ENCODE measurements around the gene SPATA6L.
A peak's percentile ranks its signal among the peaks of the same experiment; 100 is the strongest.

Gene SPATA6L

GRCh38 chr9:4662989-4663792, 3.1 kb downstream of the SPATA6L start:
- TF ChIP-seq EZH2phosphoT487 (IDR thresholded peaks at IDR 0.05; ENCODE audit: borderline replicate concordance) (no peak), CTCF (conservative IDR thresholded peaks at IDR 0.05; ENCODE audit: low read length) (no peak)
- peaks cover 14% of the 10 kb centered on the region for H3K27me3 ChIP-seq (ENCODE audit: insufficient read depth, low read length, poor library complexity, severe bottlenecking)
- no peaks in the 10 kb centered on the region for H3K79me2 ChIP-seq (ENCODE audit: insufficient read depth, low read length)
- peak overlapping the region; percentile 77 for H3K4me3 ChIP-seq (ENCODE audit: low read length, poor library complexity, severe bottlenecking)
- no peaks in the 10 kb centered on the region for H3K36me3 ChIP-seq (ENCODE audit: insufficient read depth, low read length)
- no peak overlapping the region for H2AFZ ChIP-seq (ENCODE audit: low read length)
- no peaks in the 10 kb centered on the region for H3K9me3 ChIP-seq (ENCODE audit: insufficient read depth, low read depth, low read length)
- H3K4me1 ChIP-seq (ENCODE audit: insufficient read depth, low read length, poor library complexity, severe bottlenecking), result peaks cover 31% of the 10 kb centered on the region
- peaks cover 6% of the 10 kb centered on the region; the same call in 1 of the 2 replicates for H3F3A ChIP-seq (ENCODE audit: low read depth)
- H3K4me2 ChIP-seq (ENCODE audit: low read depth, low read length, poor library complexity, severe bottlenecking), result peak overlapping the region; percentile 85
- H3K9me2 ChIP-seq (replicated peaks; ENCODE audit: low read depth, low read length), result no peaks in the 10 kb centered on the region
- H3K9ac ChIP-seq (ENCODE audit: low read depth, low read length, poor library complexity, severe bottlenecking), result peak overlapping the region; percentile 73
- no peaks in the 10 kb centered on the region for H4K20me1 ChIP-seq (ENCODE audit: insufficient read depth, low read length, poor library complexity, severe bottlenecking)

GRCh38 chr9:4662108-4662988, 3.9 kb downstream of the SPATA6L start, which contains the start of gene PLPP6:
TSS of gene PLPP6 (plus strand) at chr9:4662294. CDS start at chr9:4662376, 82 bp downstream.
- Histone ChIP-seq H3K27me3 (ENCODE audit: insufficient read depth, low read length, poor library complexity, severe bottlenecking) (peaks cover 14% of the 10 kb centered on the region), H3K79me2 (ENCODE audit: insufficient read depth, low read length) (no peaks in the 10 kb centered on the region), H3F3A (ENCODE audit: low read depth) (peaks cover 6% of the 10 kb centered on the region; the same call in 1 of the 2 replicates), H3K4me2 (ENCODE audit: low read depth, low read length, poor library complexity, severe bottlenecking) (peak within 1 kb of the TSS; percentile 85), H3K9me2 (replicated peaks; ENCODE audit: low read depth, low read length) (no peaks in the 10 kb centered on the region), H3K36me3 (ENCODE audit: insufficient read depth, low read length) (no peaks in the 10 kb centered on the region), H4K20me1 (ENCODE audit: insufficient read depth, low read length, poor library complexity, severe bottlenecking) (no peaks in the 10 kb centered on the region), H3K9ac (ENCODE audit: low read depth, low read length, poor library complexity, severe bottlenecking) (peak within 1 kb of the TSS; percentile 73), H3K4me1 (ENCODE audit: insufficient read depth, low read length, poor library complexity, severe bottlenecking) (peaks cover 31% of the 10 kb centered on the region), H3K4me3 (ENCODE audit: low read length, poor library complexity, severe bottlenecking) (peak within 1 kb of the TSS; percentile 77), H2AFZ (ENCODE audit: low read length) (peak within 1 kb of the TSS; percentile 87), H3K9me3 (ENCODE audit: insufficient read depth, low read depth, low read length) (no peaks in the 10 kb centered on the region)
- no peak for TF ChIP-seq EZH2phosphoT487 (IDR thresholded peaks at IDR 0.05; ENCODE audit: borderline replicate concordance)
- TF ChIP-seq CTCF (conservative IDR thresholded peaks at IDR 0.05; ENCODE audit: low read length), result peak; percentile 62

GRCh38 chr9:4661611-4662010, 4.7 kb downstream of the SPATA6L start:
- H2AFZ ChIP-seq (ENCODE audit: low read length), result peak overlapping the region; percentile 87
- peak overlapping the region; percentile 85 for H3K4me2 ChIP-seq (ENCODE audit: low read depth, low read length, poor library complexity, severe bottlenecking)
- H3K4me1 ChIP-seq (ENCODE audit: insufficient read depth, low read length, poor library complexity, severe bottlenecking), result peaks cover 28% of the 10 kb centered on the region
- H3K27me3 ChIP-seq (ENCODE audit: insufficient read depth, low read length, poor library complexity, severe bottlenecking), result peaks cover 10% of the 10 kb centered on the region
- H4K20me1 ChIP-seq (ENCODE audit: insufficient read depth, low read length, poor library complexity, severe bottlenecking), result no peaks in the 10 kb centered on the region
- peak overlapping the region; percentile 77 for H3K4me3 ChIP-seq (ENCODE audit: low read length, poor library complexity, severe bottlenecking)
- H3K36me3 ChIP-seq (ENCODE audit: insufficient read depth, low read length), result no peaks in the 10 kb centered on the region
- peak overlapping the region; percentile 73 for H3K9ac ChIP-seq (ENCODE audit: low read depth, low read length, poor library complexity, severe bottlenecking)
- H3F3A ChIP-seq (ENCODE audit: low read depth), result peaks cover 6% of the 10 kb centered on the region; the same call in 1 of the 2 replicates
- no peaks in the 10 kb centered on the region for H3K79me2 ChIP-seq (ENCODE audit: insufficient read depth, low read length)
- no peak for TF ChIP-seq EZH2phosphoT487 (IDR thresholded peaks at IDR 0.05; ENCODE audit: borderline replicate concordance)
- no peak for TF ChIP-seq CTCF (conservative IDR thresholded peaks at IDR 0.05; ENCODE audit: low read length)
- H3K9me2 ChIP-seq (replicated peaks; ENCODE audit: low read depth, low read length), result no peaks in the 10 kb centered on the region
- H3K9me3 ChIP-seq (ENCODE audit: insufficient read depth, low read depth, low read length), result no peaks in the 10 kb centered on the region

All from Loucy (cell line).